T-helper 22 cell (primary cell): ENCODE measurements around the gene CCDC85C.

Experiments used
- DNase-seq: peaks from one replicate; pipeline ENCODE4 v3.0.0-alpha.2; 2020; ENCODE audit warnings: low read depth

Gene CCDC85C

DNA sequence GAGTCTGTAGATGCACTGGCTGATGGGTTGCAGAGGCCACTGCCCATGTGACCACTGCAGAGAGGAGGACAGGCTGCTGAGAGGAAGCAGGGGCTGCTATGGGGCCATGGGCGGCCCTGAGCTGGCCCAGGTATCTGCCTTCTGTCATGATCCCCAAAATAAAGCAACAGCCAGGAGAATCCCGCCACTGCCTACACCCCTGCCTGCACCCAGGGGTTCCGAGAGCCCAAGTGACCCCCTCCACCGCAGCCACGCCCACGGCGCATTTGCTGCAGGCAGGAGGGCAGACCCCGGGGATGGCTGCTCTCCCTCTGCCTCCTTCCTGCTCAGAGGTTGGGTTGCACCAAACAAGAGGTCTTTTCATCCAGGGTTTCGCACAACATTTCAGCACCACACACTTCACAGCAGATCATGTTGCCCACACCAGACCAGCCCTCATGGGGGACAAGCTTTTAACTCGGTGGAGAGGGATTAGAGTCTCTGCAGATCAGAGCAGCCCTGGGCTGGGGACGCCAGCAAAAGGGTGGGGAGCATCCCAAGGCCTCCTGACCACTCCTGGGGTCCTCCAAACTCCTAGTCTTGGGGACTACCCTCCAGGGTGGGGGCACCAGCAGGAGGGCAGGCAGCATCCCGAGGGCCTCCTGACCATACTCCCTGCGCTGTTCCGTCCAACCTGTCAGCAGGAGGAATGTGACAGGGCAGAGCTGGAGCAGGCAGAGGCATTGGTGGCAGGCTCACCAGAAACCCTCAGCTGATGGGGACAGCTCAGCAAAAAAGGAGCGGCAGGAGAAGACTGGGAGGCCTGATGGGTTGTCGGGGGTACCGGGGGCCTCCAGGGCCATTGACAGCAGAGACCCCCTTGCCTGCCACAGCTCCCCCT, 14.1 kb downstream of the CCDC85C start:
- DNase-seq = no peak

DNA sequence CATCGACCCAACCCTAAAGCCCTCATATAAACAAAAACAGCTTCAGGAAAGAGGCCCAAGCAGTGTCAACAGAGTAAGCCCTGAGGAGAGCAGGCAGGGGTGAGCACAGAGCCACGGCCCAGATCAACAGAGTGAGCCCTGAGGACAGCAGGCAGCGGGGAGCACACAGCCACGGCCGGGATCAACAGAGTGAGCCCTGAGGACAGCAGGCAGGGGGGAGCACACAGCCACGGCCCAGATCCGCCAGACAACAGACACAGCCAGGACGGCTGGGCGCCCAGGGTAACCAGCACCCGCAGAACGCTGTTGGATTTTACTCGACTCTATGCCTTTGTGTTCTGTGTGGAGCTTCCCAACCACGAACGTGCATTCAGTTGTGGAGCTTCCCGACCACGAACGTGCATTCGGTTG, 15.0 kb downstream of the CCDC85C start:
- DNase-seq = no peak

DNA sequence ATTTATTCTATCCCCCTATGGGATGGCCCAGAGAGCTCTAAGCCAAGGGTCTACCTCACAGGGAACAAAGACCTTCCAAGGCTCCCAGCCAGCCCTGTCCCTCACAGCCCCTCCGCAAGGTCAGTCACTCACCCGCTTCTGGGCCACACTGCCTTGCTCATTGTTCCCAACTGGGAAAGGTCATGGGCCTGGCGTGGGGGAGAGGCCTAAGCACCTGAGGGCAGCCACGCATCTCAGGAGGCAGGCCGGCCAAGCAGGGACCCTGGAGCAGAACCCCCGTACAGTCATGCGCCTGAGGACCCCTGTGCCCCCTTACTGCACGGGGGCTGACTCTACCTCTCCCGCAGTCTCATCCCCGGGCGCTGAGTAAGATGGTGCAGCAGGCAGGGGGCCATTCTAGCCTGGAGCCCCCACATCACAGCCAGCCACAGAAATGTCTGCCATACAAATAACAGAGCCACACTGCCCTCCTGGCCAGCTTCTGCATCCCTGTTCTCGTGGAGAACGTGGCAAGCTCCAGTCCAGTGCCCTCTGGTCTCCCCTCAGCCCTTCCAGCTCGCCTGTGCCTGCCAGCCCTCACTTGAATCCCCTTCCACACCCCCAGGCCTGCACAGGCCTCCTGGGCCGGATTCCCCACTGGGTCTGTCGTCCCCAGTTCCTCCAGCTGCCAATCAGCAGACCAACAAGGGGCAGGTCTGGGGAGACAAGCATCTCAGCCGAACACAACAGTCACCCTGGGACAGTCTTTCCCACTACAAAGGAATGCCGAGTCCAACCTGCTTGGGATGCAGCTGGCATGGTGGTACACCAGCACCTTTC, 16.3 kb downstream of the CCDC85C start:
- no peak for DNase-seq

DNA sequence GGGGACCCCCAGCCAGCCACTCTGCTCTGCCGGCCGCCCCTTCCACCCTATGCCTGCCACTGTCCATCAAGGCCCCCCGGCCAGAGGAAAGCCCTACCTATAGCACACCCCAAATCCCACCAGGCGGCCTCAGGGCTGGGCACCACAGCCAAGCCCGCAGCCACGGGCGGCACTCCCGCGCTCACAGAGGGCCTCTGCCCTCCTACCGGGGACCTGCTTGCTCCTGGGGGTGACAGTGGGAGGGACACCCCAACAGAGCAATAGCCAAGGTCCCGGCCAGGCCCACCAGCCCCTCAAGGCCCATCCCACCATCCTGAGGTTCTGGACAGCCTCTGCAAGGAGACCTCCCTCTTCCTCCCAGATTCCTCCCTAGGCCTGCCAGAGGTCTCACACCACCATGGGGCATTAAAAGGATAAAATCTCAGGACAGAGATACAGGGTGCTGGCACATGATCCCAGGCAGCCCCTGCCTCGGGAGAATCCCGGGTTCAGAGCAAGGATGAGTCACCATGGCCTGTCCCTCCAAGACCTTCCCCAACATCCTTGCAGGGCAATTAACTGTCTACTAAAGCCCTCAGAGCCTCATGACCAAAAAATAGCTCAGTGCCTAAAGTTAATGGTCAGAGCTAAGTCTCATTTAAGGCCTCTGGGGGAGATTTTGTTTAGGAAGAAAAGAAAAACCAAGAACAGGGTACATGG, 17.1 kb downstream of the CCDC85C start:
- no peak for DNase-seq

DNA sequence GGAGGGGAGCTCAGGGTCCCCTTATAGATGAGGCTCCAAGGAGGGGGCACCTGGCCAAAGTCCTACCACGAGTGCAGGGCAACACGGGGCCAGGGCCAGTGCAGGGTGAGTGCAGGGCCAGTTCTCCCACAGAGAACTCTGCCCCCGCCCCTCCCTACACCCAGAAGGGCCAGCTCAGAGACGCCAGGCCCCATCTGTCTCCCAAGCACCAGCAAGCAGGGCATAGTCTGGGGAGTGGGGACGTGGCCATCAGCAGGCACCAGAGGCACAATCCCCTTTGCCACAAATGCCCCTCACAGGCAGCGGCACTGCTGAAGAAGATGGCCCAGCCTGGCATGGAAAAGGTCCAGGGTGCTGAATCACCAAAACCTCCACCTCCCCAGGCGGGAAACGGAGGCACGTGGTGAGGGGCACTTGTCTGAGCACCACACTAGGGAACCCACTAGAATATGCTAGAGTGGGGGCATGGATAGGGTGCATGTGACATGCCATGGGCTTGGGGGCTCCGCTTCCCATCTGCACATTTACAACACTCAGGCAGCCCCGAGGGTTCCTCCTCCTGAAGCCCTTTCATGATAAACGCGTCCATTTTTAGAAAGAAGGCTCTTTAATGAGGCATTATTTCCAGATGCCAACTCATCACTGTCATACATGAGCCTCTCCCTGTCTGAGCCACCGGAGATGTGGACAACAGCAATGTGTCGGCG, 17.8 kb downstream of the CCDC85C start:
- no peak for DNase-seq

DNA sequence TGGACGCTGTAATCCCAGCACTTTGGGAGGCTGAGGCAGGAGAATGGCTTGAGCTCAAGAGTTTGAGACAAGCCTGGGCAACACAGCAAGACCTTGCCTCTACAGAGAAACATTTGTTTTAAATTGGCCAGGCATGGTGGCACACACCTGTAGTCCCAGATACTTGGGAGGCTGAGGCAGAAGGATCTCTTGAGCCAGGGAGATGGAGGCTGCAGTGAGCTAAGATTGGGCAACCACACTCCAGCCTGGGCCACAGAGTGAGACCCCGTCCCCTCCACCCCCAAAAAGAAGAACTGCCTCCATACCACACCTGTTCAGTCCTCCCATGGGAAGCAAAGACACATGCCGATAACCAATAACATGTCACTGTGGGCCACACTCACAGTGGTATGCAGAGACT, 19.2 kb downstream of the CCDC85C start:
- DNase-seq = no peak

DNA sequence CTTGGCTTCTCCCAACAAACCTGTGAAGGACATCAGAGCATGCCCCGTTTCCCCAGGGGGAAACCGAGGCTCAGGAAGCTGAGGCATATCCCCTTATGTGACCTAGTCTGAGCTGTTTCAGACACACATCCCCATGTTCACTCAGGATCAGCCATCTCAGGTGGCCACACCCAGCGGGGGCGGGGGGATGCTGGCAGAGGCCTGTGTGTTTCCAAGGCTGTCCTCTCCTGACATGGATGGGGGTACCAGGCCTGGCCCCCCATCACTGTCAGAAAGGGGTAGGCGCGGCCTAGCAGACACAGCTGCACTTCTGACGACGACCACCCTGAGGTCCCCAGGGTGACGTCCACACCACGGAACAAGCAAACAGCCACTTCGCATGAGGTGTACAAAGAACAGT, 22.1 kb downstream of the CCDC85C start:
- DNase-seq = no peak

DNA sequence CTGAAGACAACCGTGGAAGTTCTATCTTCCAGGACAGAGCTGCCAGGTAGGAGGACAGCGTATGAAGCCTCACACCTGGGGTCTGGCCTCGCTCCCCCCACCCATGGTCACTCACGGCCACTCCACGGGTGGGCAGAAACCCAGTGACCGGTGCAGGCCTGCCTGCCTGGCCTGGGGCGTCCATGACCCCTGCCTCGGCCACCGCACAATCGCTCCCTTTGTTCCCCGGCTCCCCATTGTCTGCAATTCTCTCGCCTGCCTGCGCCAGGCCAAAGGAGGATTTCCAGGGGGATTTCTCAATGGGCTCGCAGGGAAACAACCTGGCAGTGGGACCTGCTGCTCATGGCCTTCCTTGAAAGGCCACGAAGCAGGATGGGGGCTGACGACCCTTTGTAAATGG, 22.6 kb downstream of the CCDC85C start:
- DNase-seq = no peak

DNA sequence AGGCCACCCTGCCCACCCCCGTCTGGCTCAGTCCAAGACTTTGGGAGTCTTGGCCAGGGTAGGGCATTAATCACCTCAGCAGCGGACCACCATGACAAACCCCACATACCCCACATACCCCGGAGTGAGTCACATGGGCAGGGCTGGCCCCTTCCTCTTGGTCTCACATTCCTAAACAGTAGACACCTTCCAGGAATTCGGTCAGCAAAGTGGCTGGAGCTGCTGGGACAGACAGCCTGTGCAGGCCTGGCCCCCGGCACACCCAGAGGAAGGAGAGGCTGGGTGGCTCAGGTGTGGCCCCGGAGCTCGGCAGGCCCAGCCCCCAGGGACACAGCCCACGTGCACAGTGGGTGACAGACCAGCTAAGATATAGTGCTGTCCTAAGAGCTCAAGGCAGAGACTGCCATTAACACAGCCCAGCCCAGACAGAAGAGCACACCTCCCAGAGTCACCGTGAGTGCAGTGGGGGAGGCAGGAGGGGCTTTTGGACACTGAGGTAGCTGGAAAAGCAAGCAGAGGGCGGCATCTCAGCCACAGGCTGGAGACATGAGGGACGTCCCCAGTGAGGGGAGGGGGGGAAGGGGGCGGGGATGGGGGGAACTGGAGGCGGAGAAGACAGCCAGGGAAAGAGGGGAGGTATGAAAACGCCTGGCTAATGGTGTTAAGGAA, 24.0 kb downstream of the CCDC85C start:
- DNase-seq = no peak

DNA sequence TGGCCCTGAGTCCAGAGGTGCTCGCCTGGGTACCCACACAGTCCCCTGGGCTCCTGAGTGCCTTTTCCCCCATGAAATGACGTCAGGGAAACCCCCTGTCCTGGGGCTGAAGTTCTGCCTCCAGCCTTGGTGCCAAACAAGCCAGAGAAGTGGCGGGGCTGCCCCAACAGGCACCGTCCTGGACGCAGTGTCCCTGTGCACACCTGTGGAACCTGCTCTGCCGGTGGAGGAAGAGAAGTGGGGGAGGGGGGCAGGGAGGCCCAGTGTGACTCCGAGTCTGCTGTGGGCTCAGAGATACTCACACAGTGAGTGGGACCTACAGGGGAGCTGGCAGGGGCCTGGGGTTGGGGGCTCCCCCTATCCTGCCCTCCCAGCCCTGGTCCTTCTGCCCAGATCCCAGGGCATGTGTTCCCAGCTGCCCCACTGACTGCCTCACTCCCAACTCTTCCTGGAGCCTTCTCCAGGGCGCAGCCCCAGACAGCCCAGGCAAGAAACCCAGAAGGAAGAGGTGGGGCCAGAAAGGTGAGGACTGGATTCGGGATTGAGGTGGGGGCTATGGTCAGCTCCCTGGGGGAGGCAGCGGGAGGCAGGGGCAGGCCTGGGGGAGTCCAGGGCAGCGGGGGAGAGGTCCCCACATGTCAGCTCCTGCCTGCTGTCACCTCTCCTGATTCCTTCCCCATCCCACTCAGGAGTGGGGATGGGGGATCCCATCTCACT, 24.7 kb downstream of the CCDC85C start:
- DNase-seq = no peak

DNA sequence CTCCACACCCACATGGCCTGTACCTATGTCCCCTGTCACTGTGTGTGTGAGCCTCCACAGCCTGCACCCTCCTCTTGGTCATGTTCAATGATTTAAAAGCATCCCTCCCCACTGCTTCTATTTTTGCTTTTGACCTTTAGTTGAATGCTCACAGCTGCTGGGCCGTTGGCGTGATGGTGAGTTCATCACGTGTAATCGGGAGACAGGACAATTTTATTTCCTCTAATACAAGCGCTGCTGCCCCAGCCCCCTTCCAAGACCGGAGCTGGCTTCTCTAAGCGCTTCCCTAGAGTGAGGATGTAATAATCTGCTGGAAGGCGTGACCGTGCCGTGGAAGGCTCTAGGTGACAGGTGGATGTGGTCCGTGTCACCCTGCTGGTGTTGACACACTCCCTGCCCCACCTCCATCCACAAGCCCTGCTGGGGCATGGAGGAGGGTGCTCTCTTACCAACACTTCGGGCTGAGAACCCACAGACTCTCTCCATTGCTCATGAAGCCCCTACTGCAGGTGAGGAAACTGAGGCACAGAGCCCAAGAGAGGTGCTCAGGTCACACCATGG, 25.4 kb downstream of the CCDC85C start:
- DNase-seq = no peak

DNA sequence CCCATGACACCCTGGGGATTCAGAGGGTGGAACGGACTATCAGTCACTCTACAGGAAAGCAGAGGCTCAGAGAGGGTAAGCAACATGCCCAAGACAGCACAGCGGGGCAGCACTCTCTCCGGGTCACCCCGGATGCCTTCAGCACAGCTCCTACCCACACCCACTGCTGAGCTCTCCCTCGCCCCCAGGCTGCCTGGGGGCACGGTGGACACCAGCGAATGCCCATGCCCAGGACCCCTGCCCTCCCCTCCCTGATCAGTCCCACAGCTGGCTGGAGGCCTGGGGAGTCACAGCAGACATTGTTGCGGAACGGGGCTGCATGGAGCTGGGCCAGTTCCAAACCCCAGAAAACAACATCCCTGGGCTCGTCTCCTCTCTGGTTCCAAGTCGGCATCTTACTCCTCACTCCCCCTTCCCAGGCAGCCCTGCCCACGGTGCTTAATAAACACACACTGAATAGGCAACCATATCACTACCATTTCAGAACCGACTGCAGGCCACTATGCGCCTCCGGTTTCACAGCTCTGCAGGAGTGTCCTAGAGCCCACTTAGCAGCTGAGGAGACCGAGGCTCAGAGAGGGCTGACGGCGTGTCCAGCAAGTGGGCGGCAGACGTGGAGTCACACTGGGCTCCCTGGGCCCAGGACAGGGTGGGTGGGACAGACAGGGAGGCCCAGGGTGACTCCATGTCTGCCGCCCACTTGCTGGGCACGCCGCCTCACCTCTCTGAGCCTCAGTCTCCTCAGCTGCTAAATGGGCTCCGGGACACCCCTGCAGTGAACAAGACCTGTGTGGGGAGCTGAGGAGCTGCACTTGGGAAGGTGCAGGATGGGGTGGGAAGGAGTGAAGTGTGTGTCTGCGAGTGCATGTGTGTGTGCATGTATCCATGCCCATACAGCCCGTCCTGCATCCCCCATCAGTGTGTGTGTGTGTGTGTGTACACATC, 27.0 kb downstream of the CCDC85C start:
- no peak for DNase-seq

DNA sequence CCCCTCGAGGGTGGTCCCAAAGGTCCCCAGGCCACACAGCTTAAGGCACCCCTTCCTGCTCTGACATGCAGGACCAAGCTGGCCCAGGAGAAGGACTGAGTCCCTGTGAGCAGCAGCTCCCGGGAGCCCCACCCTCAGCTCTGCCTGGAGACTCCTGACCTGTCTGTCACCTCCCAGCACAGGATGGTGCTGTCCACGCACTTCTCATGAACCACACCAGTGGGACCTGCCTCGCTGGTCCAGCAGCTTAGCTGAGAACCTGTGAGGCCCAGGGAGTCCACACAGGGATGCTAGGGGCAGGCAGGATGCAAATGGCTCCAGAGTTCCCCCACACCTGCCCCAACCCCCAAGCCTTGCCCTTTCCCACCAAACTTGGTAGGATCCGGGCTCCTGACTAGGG, 27.7 kb downstream of the CCDC85C start:
- DNase-seq = no peak

DNA sequence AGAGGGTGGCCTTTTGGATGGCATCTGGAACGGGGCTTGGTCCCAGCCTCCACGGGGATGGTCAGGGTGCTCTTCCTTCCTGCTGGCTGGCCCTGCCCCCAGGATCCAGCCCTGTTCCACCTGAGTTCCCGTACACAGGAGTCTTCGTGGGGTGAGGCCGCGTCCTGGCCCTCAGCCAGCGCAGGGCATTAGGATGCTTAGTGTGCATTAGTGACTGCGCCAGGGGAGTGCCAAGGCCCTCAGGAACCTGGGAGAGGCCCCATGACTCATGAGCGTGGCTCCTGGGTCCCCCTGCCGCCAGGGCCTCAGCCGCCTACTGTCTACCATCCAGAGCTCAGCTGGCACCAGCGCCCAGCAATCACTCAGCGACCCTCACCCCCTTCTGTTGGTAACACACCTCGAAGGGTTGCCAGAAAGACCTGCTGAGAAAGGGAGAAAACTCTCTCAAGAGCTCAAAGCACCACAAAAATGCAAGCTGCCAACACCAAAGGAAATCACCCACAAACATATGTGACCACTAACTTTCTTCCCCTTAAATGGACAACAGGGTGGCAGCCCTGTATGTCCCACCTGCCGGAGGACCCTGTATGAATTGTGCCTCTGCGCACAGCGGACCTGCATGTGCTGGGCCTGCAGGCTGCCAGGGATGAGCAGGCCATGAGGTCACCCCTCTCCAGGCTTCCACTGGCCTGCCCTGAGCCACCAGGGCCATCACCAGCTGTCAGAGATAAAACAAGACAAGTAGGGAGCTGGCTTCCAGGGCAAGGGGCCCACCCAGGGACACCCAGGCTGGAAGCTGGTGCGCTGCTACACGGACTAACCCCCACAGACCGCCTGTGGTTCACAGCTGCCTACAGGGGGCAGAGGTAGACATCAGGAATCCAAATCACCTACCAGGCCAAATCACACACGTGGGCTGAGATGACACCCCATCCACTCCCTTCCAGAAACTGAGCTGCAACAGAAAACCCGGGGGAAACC, 28.7 kb downstream of the CCDC85C start:
- DNase-seq = no peak

DNA sequence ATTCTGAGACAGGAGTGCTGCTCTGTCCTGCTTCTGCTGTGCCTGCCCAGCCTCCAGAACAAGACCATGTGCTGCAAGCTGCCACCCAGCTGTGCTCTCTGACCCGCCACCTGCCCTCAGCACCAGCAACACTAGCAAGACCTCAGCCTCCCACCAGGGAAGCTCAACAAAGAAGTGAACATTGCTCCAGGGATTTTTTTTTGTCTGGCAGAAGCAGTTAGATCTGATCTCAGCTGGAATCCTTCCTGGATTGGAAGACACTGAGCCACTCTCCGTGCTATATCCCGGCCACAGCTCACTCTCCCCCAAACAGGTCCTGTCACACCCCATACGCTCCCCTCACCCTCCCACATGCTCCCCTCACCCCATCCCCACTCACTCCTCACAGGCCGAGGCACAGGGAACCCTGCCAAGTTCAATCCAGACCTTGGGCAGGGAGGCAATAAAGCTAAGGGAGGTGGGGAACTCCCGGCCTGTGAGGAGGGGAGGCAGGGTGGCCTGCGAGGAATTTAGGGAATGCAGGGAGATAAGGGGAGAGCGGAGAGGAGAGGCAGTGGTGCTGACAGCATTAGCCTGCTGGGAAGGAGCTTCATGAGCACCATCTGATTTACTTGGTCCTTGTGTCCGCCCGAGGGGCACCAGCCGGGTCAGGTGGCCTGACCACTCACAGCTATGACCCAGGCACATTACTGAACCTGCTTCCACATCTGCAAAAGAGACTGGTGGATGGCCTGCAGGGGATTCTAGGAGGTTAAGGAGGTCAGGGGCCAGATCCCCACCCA, 29.7 kb downstream of the CCDC85C start:
- DNase-seq = no peak

DNA sequence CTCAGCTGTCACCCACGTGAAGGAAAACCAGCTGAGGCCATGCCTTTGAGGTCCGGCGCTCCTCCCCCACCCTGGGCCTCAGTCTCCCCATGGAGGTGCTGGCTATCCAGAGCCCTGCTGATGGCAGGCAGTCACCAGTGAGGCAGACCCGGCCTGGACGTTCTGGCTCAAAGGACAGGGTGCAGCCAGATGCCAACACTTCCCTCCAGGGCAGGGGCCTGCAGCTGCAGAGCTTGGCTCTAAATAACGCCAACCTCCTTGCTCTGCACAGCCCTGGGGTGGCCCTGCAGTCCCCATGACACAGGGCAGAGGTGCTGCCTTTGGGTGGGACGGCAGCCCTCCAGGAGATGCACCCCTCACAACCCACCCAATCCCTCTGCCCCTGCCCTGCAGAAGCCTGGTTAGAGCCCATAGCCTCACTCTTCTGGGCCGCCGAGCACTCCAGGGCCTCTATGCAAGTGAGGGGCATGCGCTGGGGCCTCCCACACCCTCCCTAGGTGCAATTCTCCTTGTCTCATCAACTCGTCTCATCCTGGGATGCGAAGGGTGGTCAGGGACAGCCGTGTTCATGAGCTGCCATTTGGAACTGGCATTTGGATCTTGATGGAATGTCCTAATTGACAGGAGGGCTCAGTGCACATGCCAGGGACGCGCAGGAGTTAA, 30.4 kb downstream of the CCDC85C start:
- no peak for DNase-seq

DNA sequence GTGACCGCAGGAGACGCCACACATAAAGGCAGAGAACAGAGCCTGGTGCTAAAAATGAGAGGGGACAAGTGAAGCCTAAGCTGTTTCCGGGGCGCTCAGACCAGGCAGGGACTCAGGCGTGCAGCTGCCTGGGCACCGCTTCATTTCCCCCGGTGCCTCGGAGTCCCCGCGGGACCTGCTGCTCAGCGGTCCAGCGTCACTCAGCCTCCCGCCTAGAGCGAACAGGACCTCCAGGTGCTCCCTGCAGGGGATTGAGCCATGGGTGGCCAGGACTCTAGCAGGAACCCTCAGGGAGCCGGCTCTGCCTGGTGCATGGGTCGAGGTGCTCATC, 31.0 kb downstream of the CCDC85C start:
- DNase-seq = no peak
